Skeletal muscle satellite cell (primary cell): ENCODE data around the gene WDR81.

Source experiments
- H3K27me3 ChIP-seq: 2 replicates; pipeline ENCODE4 v1.7.0; 2013; ENCODE audit warnings: low read length; ENCODE audit not compliant: control insufficient read depth, insufficient read depth
- H3K36me3 ChIP-seq: 2 replicates; pipeline ENCODE4 v1.7.0; 2013; ENCODE audit warnings: mild to moderate bottlenecking, control low read depth, low read length; ENCODE audit not compliant: insufficient read depth
- H3K4me1 ChIP-seq: 2 replicates; pipeline ENCODE4 v1.7.0; 2013; ENCODE audit warnings: low read length; ENCODE audit not compliant: control insufficient read depth, insufficient read depth
- H3K4me2 ChIP-seq: 2 replicates; pipeline ENCODE4 v1.7.0; 2013; ENCODE audit warnings: mild to moderate bottlenecking, low read length
- H3K4me3 ChIP-seq: 2 replicates; pipeline ENCODE4 v1.7.0; 2013; ENCODE audit warnings: low read length
- H3K9ac ChIP-seq: 2 replicates; pipeline ENCODE4 v1.7.0; 2013; ENCODE audit warnings: mild to moderate bottlenecking, low read depth, low read length, moderate library complexity
- H3K9me3 ChIP-seq: replicated peaks from 2 replicates; pipeline ENCODE4 v1.7.0; 2013; ENCODE audit warnings: mild to moderate bottlenecking, control low read depth, low read length

The WDR81 gene

DNA sequence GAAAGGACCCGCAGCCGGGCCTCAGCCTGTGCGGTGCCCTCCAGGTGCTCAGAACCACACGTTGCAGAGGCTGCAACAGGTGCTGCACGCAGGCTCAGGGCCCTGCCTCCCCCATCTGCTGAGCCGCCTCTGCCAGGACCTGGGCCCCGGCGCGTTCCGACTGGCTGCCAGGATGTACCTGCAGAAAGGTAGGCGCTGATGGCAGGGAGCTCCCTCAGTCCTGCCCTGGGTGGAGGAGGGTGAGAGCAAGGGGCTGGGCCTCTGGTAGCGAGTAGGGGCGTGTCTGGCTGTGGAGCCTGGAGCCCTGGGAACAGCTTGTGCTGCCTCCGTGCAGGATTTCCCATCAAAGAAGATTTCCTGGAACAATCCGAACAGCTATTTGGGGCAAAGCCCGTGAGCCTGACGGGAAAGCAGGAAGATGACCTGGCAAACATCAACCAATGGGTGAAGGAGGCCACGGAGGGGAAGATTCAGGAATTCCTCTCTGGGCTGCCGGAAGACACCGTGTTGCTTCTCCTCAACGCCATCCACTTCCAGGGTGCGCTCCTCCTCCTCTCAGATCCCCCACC lies 22.6 kb downstream of the WDR81 start:
- Histone ChIP-seq H3K9ac (no peak overlapping the region), H3K27me3 (no peaks in the 10 kb centered on the region), H3K9me3 (peaks cover 2% of the 10 kb centered on the region), H3K36me3 (no peaks in the 10 kb centered on the region), H3K4me2 (no peak overlapping the region), H3K4me3 (no peak overlapping the region), H3K4me1 (peaks cover 6% of the 10 kb centered on the region)

GRCh38 chr17:1750628-1751027 lies 26.1 kb downstream of the WDR81 start:
- Histone ChIP-seq H3K27me3 (no peaks in the 10 kb centered on the region), H3K4me2 (no peak overlapping the region), H3K4me3 (no peak overlapping the region), H3K36me3 (no peaks in the 10 kb centered on the region), H3K4me1 (peaks cover 16% of the 10 kb centered on the region), H3K9ac (no peak overlapping the region), H3K9me3 (peaks cover 2% of the 10 kb centered on the region)

- no peaks in the 10 kb centered on the region for H3K36me3 ChIP-seq
- H3K27me3 ChIP-seq, result no peaks in the 10 kb centered on the region
- peaks cover 2% of the 10 kb centered on the region for H3K9me3 ChIP-seq
- H3K4me1 ChIP-seq, result peaks cover 21% of the 10 kb centered on the region
- no peak overlapping the region for H3K4me3 ChIP-seq
- H3K9ac ChIP-seq, result no peak overlapping the region
- H3K4me2 ChIP-seq, result no peak overlapping the region
Measured at GRCh38 chr17:1752425-1753262, 28.1 kb downstream of the WDR81 start.

DNA sequence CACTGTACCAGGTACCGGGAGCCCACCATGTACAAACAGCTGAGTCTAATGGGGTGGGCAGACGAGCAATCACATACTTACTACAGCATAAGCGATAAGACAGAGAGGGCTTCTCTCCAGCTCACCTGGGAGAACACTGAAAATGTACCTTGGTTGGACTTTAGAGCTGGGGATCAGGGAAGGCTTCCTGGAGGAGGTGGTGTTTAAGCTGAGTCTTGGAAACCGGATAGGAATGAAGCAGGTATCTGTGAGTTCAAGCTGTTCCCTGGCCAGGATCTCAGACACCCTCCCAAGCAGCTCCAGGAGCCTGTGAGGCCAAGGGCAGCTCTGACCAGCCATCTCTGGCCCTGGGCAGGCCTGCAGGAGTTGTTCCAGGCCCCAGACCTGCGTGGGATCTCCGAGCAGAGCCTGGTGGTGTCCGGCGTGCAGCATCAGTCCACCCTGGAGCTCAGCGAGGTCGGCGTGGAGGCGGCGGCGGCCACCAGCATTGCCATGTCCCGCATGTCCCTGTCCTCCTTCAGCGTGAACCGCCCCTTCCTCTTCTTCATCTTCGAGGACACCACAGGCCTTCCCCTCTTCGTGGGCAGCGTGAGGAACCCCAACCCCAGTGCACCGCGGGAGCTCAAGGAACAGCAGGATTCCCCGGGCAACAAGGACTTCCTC lies 29.4 kb downstream of the WDR81 start:
- Histone ChIP-seq H3K27me3 (no peaks in the 10 kb centered on the region), H3K4me1 (peaks cover 21% of the 10 kb centered on the region), H3K36me3 (no peaks in the 10 kb centered on the region), H3K4me2 (no peak overlapping the region), H3K4me3 (no peak overlapping the region), H3K9me3 (no peaks in the 10 kb centered on the region), H3K9ac (no peak overlapping the region)

GRCh38 chr17:1754430-1755112 lies 30.1 kb downstream of the WDR81 start:
- H3K9ac ChIP-seq, result no peak overlapping the region
- no peaks in the 10 kb centered on the region for H3K36me3 ChIP-seq
- peaks cover 21% of the 10 kb centered on the region for H3K4me1 ChIP-seq
- no peaks in the 10 kb centered on the region for H3K27me3 ChIP-seq
- no peak overlapping the region for H3K4me2 ChIP-seq
- H3K9me3 ChIP-seq, result no peaks in the 10 kb centered on the region
- no peak overlapping the region for H3K4me3 ChIP-seq

DNA sequence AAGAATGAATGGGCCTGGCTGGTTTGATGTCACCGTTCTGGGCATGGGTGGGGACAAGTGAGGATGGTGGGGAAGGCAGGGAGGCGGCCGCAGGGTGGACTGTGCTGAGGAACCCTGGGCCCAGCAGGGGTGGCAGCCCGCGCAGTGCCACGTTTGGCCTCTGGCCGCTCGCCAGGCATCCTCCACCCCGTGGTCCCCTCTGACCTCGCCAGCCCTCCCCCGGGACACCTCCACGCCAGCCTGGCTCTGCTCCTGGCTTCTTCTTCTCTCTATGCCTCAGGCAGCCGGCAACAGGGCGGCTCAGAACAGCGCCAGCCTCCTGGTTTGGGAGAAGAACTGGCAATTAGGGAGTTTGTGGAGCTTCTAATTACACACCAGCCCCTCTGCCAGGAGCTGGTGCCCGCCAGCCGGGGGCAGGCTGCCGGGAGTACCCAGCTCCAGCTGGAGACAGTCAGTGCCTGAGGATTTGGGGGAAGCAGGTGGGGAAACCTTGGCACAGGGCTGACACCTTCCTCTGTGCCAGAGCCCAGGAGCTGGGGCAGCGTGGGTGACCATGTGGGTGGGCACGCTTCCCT lies 30.8 kb downstream of the WDR81 start:
- Histone ChIP-seq H3K36me3 (no peaks in the 10 kb centered on the region), H3K27me3 (no peaks in the 10 kb centered on the region), H3K4me2 (peak overlapping the region; percentile 34), H3K4me3 (no peak overlapping the region), H3K9ac (no peak overlapping the region), H3K4me1 (peaks cover 21% of the 10 kb centered on the region), H3K9me3 (no peaks in the 10 kb centered on the region)

DNA sequence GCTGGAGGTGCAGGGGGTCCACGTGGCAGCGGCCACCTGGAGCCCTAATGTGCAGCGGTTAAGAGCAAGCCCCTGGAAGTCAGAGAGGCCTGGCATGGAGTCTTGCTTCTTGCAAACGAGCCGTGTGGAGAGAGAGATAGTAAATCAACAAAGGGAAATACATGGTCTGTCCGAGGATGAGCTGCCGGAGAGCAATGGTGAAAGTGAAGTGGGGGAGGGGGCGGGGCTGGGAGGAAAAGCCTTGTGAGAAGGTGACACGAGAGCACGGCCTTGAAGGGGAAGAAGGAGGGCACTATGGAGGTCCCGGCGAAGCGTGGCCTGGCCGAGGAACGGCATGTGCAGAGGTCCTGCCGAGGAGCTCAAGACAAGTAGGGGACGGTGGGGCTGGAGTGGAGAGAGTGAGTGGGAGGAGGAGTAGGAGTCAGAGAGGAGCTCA lies 31.3 kb downstream of the WDR81 start:
- no peak overlapping the region for H3K4me3 ChIP-seq
- no peaks in the 10 kb centered on the region for H3K9me3 ChIP-seq
- H3K4me1 ChIP-seq, result peaks cover 21% of the 10 kb centered on the region
- no peak overlapping the region for H3K4me2 ChIP-seq
- H3K27me3 ChIP-seq, result no peaks in the 10 kb centered on the region
- H3K9ac ChIP-seq, result no peak overlapping the region
- H3K36me3 ChIP-seq, result no peaks in the 10 kb centered on the region

- H3K9ac ChIP-seq, result no peak overlapping the region
- H3K27me3 ChIP-seq, result no peaks in the 10 kb centered on the region
- H3K36me3 ChIP-seq, result no peaks in the 10 kb centered on the region
- H3K4me1 ChIP-seq, result peaks cover 35% of the 10 kb centered on the region
- H3K9me3 ChIP-seq, result no peaks in the 10 kb centered on the region
- H3K4me3 ChIP-seq, result no peak overlapping the region
- no peak overlapping the region for H3K4me2 ChIP-seq
Measured at GRCh38 chr17:1758807-1759206, 34.3 kb downstream of the WDR81 start.

DNA sequence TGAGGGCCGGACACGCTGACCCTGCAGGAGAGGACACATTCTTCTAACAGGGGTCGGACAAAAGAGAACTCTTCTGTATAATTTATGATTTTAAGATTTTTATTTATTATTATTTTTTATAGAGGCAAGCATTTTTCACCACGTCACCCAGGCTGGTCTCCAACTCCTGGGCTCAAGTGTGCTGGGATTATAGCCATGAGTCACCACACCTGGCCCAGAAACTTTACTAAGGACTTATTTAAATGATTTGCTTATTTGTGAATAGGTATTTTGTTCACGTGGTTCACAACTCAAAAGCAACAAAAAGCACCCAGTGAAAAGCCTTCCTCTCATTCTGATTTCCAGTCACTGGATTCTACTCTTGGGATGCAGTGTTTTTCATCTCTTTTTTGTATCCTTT lies 35.0 kb downstream of the WDR81 start:
- Histone ChIP-seq H3K4me3 (no peak overlapping the region), H3K36me3 (no peaks in the 10 kb centered on the region), H3K9ac (no peak overlapping the region), H3K4me2 (no peak overlapping the region), H3K27me3 (no peaks in the 10 kb centered on the region), H3K4me1 (peaks cover 42% of the 10 kb centered on the region), H3K9me3 (no peaks in the 10 kb centered on the region)

GRCh38 chr17:1762233-1762900 lies 37.9 kb downstream of the WDR81 start:
- H3K27me3 ChIP-seq, result no peaks in the 10 kb centered on the region
- H3K36me3 ChIP-seq, result no peaks in the 10 kb centered on the region
- H3K9ac ChIP-seq, result peak overlapping the region; percentile 62
- no peaks in the 10 kb centered on the region for H3K9me3 ChIP-seq
- H3K4me3 ChIP-seq, result peak overlapping the region; percentile 72
- peak overlapping the region; percentile 83 for H3K4me2 ChIP-seq
- H3K4me1 ChIP-seq, result peaks cover 38% of the 10 kb centered on the region
